ENCODE measurements around the gene GPR139. TPM values are rescaled to one million over a fixed set of nuclear protein-coding genes. Genes with fewer than 3 reads are reported as not detected.

Gene GPR139
- total RNA-seq, 1 experiment from 2014 or later: not detected

- no peaks in the 10 kb centered on the region for H3K9me3 ChIP-seq (ENCODE audit: low read depth, low read length, poor library complexity, severe bottlenecking)
- TF ChIP-seq EZH2 (IDR thresholded peaks at IDR 0.05; ENCODE audit: borderline replicate concordance, low read depth, low read length, poor library complexity, severe bottlenecking) (no peak), CTCF (conservative IDR thresholded peaks at IDR 0.05; ENCODE audit: low read depth, low read length) (no peak)
- intact Hi-C loops (cut with micrococcal nuclease; ENCODE audit: unreplicated experiment): no loop called here
- BruUV-seq (replicated peaks): no TSS peak
- no peak for DNase-seq (ENCODE audit: low spot score)
- peaks cover 18% of the 10 kb centered on the region for H3K27me3 ChIP-seq (replicated peaks; ENCODE audit: insufficient read depth, low read depth, low read length, poor library complexity)
- no peak overlapping the region for H3K4me3 ChIP-seq (ENCODE audit: low read depth, low read length, poor library complexity, severe bottlenecking)
- no peak overlapping the region for H3K27ac ChIP-seq (ENCODE audit: low read depth, low read length, poor library complexity, severe bottlenecking)
- H3K4me1 ChIP-seq (ENCODE audit: insufficient read depth, low read length, poor library complexity, severe bottlenecking): no peaks in the 10 kb centered on the region
- POLR2A ChIA-PET (ENCODE audit: low non-redundant PET): no interaction called here
- no peaks in the 10 kb centered on the region for H3K36me3 ChIP-seq (ENCODE audit: insufficient read depth, low read length, poor library complexity, severe bottlenecking)
- CTCF ChIA-PET: no interaction called here
These were observed 23.9 kb downstream of the GPR139 start for GRCh38 chr16:20049831-20050230.

- no peak overlapping the region for H3K4me3 ChIP-seq (ENCODE audit: low read depth, low read length, poor library complexity, severe bottlenecking)
- ChIA-PET POLR2A (ENCODE audit: low non-redundant PET) (no interaction called here), CTCF (no interaction called here)
- intact Hi-C loops (cut with micrococcal nuclease; ENCODE audit: unreplicated experiment): no loop called here
- H3K9me3 ChIP-seq (ENCODE audit: low read depth, low read length, poor library complexity, severe bottlenecking): no peaks in the 10 kb centered on the region
- no peak overlapping the region for H3K27ac ChIP-seq (ENCODE audit: low read depth, low read length, poor library complexity, severe bottlenecking)
- DNase-seq (ENCODE audit: low spot score): no peak
- peaks cover 4% of the 10 kb centered on the region for H3K27me3 ChIP-seq (replicated peaks; ENCODE audit: insufficient read depth, low read depth, low read length, poor library complexity)
- no peak for TF ChIP-seq CTCF (conservative IDR thresholded peaks at IDR 0.05; ENCODE audit: low read depth, low read length)
- TF ChIP-seq EZH2 (IDR thresholded peaks at IDR 0.05; ENCODE audit: borderline replicate concordance, low read depth, low read length, poor library complexity, severe bottlenecking): no peak
- H3K4me1 ChIP-seq (ENCODE audit: insufficient read depth, low read length, poor library complexity, severe bottlenecking): no peaks in the 10 kb centered on the region
- H3K36me3 ChIP-seq (ENCODE audit: insufficient read depth, low read length, poor library complexity, severe bottlenecking): no peaks in the 10 kb centered on the region
- no TSS peak for BruUV-seq (replicated peaks)
These were observed 27.8 kb downstream of the GPR139 start for GRCh38 chr16:20045886-20046285.

- Histone ChIP-seq H3K9me3 (ENCODE audit: low read depth, low read length, poor library complexity, severe bottlenecking) (no peaks in the 10 kb centered on the region), H3K27me3 (replicated peaks; ENCODE audit: insufficient read depth, low read depth, low read length, poor library complexity) (peaks cover 16% of the 10 kb centered on the region), H3K36me3 (ENCODE audit: insufficient read depth, low read length, poor library complexity, severe bottlenecking) (no peaks in the 10 kb centered on the region), H3K4me1 (ENCODE audit: insufficient read depth, low read length, poor library complexity, severe bottlenecking) (no peaks in the 10 kb centered on the region), H3K27ac (ENCODE audit: low read depth, low read length, poor library complexity, severe bottlenecking) (no peak overlapping the region), H3K4me3 (ENCODE audit: low read depth, low read length, poor library complexity, severe bottlenecking) (no peak overlapping the region)
- CTCF ChIA-PET: no interaction called here
- no TSS peak for BruUV-seq (replicated peaks)
- TF ChIP-seq EZH2 (IDR thresholded peaks at IDR 0.05; ENCODE audit: borderline replicate concordance, low read depth, low read length, poor library complexity, severe bottlenecking) (no peak), CTCF (conservative IDR thresholded peaks at IDR 0.05; ENCODE audit: low read depth, low read length) (no peak)
- DNase-seq (ENCODE audit: low spot score): no peak
- POLR2A ChIA-PET (ENCODE audit: low non-redundant PET): no interaction called here
- intact Hi-C loops (cut with micrococcal nuclease; ENCODE audit: unreplicated experiment): no loop called here
These were observed 30.8 kb downstream of the GPR139 start for GRCh38 chr16:20042848-20043247.
